Fibroblast of villous mesenchyme (primary cell): ENCODE data around the gene INTS1. TPM values are rescaled to one million over a fixed set of nuclear protein-coding genes. Genes with fewer than 3 reads are reported as not detected.

Experiments
- DNase-seq: peaks from one replicate; pipeline ENCODE4 v3.0.0-alpha.2; 2010; ENCODE audit warnings: low read depth
- H3K4me3 ChIP-seq: 2 replicates; pipeline ENCODE4 v1.5.1; 2011; ENCODE audit warnings: low read depth, mild to moderate bottlenecking, low read length
- total RNA-seq: library from RNA; depleted of rRNA; stranded (reverse); fragments of >200 nt; gene quantifications from 2 replicates; pipeline ENCODE4 v1.2.3, GENCODE V29; 2012
- TF ChIP-seq, protein P1 (sequence below): IDR thresholded peaks from 2 replicates; pipeline ENCODE4 v1.5.1; 2012; ENCODE audit warnings: low read depth, mild to moderate bottlenecking, low read length; ENCODE audit not compliant: insufficient read depth

The INTS1 gene
- total RNA-seq, 1 donor = 45.3 TPM

DNA sequence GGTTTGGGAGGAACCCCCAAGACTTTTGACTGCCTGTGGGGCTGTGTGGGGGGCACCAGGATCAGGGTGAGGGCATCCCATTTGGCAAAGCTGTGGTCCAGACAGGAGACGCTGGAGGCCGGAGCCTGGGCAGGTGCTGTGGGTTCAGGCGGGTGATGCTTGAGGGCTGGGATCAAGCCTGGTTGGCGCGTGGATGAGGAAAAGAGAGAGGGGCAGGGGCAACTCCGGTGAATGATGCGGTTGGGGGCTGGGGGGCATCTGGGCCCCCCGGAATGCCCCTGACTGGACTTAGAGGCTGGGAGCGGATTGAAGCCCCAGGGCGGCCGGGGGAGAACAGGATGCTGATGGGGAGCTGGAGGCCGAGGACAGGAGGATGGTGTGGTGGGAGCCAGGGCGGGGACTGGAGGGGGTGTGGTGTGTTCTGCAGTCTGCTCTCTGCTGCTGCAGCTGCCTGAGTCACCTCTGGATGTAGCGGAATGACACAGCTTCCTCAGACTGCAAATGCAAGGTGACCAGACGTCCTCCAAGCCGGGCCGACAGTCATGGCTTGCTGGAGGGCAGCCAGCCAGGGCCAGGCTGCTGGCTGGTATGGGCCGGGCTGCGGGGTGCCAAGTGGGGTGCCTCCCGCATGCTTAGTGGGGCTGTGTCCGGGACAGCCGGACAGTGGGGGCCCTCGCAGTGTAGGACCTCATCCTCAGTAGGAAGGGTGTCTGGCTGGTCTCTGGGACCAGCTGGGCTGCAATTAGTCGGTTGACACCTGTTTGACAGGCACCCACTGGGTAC, 29.5 kb upstream of the INTS1 start:
- peak; percentile 85 for DNase-seq
- TF ChIP-seq, protein P1, sequence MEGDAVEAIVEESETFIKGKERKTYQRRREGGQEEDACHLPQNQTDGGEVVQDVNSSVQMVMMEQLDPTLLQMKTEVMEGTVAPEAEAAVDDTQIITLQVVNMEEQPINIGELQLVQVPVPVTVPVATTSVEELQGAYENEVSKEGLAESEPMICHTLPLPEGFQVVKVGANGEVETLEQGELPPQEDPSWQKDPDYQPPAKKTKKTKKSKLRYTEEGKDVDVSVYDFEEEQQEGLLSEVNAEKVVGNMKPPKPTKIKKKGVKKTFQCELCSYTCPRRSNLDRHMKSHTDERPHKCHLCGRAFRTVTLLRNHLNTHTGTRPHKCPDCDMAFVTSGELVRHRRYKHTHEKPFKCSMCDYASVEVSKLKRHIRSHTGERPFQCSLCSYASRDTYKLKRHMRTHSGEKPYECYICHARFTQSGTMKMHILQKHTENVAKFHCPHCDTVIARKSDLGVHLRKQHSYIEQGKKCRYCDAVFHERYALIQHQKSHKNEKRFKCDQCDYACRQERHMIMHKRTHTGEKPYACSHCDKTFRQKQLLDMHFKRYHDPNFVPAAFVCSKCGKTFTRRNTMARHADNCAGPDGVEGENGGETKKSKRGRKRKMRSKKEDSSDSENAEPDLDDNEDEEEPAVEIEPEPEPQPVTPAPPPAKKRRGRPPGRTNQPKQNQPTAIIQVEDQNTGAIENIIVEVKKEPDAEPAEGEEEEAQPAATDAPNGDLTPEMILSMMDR = no peak
- peak overlapping the region; percentile 73 for H3K4me3 ChIP-seq

DNA sequence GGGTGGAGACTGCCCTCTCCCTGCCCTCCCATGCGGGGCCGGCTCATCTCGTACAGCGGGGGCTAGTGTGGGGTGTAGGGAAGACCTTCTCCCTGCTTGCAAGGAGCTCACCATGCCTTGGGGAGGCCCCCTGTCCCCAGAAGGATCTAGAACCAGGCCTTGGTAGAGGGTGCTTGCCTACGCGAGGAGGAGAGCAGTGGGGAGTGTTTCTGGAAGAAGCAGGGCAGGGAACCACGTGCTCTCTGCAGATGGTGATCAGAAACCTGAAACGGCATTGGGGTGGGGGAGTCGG, 29.0 kb upstream of the INTS1 start:
- H3K4me3 ChIP-seq = peak overlapping the region; percentile 73
- TF ChIP-seq, protein P1 = no peak
- no peak for DNase-seq

DNA sequence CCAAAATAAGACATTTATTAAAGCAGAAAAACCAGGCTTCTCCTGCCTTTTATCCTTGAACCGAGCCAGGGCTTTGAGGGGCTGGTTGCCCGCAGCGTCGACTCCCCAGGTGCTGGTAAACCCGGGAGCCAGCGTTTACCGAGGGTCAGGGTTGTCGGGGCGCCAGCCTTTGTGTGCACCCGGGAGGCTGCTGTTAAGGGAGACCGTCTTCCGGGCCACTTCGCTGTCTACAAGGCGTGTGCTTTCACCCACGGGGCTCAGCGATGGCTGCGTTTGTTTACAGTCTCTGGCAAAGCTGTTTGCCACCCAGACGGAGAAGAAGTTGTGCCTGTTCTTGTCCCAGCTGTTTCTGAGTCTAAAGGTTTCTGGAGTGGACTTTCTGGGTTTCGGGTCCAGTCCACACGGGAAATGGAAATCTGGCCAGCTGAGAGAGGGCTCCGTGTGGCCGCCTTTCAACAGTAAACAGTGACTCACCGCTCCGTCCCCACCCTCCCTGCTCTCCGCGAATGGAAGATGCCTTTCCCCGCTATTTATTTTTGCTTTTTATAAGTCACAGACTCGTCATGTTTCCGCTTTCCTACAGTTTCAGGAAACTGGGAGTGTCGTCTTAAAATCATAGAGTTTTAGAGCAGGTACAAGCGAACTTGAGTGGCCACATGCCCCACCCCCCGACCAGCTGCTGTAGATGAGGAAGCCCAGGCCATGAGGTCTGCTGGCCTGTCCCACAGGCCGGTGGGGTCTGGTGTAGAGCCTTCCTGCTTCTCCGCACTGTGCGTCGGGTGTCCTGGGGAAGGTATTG, 28.5 kb upstream of the INTS1 start:
- TF ChIP-seq, protein P1 = no peak
- peak; percentile 96 for DNase-seq

DNA sequence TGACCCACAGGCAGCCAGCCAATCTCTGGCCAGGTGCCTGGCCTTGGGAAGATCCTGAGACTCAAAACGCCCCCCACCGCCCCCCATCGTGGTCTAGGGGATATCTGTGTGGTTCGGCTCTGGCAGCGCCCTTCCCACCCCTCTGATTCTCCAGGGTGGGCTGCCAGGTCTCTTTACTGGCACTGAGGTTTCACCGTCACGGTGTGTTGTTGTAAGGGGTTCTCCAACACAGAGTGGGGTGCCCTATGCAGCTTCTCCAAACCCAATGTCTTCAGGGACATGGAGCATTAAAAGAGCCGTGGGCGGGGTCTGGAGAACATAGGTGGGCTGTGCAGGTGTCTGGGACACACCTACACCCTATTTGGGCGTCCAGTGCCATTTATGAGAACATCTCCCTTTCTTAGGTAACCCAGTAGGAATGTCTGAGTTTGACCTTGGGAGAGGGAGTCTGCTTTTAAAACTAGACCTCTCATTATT, 27.8 kb upstream of the INTS1 start:
- TF ChIP-seq, protein P1 = no peak
- peak overlapping the region; percentile 73 for H3K4me3 ChIP-seq
- no peak for DNase-seq

More for the DNA sequence above, 28.5 kb upstream of the INTS1 start:
- peak overlapping the region; percentile 73 for H3K4me3 ChIP-seq

DNA sequence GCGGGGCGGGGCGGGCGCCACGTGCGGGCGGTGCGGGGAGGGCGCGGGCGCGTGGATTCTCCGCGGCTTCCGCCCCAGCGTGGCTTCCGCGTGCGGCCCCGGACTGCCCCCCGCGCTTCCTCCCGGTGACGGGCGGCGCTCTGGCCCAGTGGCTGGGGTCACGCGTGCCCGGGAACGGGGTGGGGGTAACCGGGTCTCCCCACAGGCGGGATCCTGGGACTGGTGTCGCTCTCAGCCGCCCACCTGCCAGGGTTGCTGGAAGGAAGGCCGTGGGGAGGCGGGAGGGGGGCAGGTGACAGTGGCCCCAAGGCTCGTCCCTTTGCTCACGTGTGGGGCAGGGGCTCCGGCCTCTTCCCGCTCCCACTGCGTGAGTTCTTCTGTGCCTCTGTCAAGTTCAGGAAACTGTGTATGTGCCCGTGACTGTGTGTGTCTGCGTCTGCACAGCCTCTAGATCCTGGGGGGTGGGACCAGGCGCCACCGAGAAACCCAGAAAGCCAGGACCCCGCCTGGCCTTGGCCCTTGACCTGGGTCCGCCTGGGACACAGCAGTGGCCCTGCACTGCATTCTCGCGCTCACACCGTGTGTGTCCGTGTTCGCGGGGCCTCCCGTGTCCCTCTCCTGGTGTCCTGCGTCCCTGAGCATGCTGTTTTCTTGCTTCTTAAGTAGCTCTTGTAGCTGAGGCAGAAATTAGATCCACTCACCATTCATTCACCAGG, 27.2 kb upstream of the INTS1 start:
- H3K4me3 ChIP-seq = peak overlapping the region; percentile 73
- TF ChIP-seq, protein P1 = no peak
- DNase-seq = peak; percentile 54

DNA sequence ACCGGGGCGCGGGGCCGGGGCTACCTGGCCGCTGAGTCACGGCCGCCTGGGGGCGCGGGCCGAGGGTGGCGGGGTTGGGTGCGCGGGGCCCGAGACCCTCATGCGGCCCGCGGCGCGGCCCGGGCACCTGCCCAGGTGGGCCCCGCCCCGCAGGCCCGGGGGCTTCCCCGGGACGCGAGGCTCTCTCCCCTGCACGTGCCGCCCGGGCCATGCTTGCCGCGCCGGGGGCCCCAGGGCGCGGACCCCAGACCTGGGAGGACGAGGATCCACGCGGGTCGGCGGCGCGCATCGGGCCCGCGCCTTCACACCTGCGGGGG, 26.7 kb upstream of the INTS1 start:
- no peak for DNase-seq
- TF ChIP-seq, protein P1 = no peak
- H3K4me3 ChIP-seq = peak overlapping the region; percentile 73
